Ovary (tissue), 9 donors: ENCODE results near the gene HOMER2. TPM values are rescaled to one million over a fixed set of nuclear protein-coding genes. Genes with fewer than 3 reads are reported as not detected.

Experiments
- DNase-seq, 5 donors: peaks; one replicate each; pipeline ENCODE4 v3.0.0-alpha.2; 2019 to 2020
- H3K27ac ChIP-seq, 2 donors: fragments of 200-600 bp; one replicate each; pipeline versions ENCODE4 v1.5.1 to v1.8.0; 2019 to 2022
- H3K27me3 ChIP-seq: fragments of 200-600 bp; one replicate; pipeline ENCODE4 v1.8.0; 2022
- H3K36me3 ChIP-seq: fragments of 200-600 bp; sonication (generic); one replicate; pipeline ENCODE4 v1.5.1; 2019
- H3K4me1 ChIP-seq: one replicate; pipeline ENCODE4 v1.8.1; 2013; ENCODE audit warnings: mild to moderate bottlenecking, moderate library complexity; ENCODE audit not compliant: insufficient read depth
- H3K4me3 ChIP-seq: fragments of 200-600 bp; sonication (generic); one replicate; pipeline ENCODE4 v1.5.1; 2017
- H3K9me3 ChIP-seq, 2 donors: fragments of 200-600 bp in 1 of 2; sonication (generic) in 1 of 2; one replicate each; pipeline versions ENCODE4 v1.5.1 to v1.8.1; 2013 to 2019; ENCODE audit warnings: mild to moderate bottlenecking in 1 of 2, moderate library complexity in 1 of 2
- EP300 ChIP-seq: sonication (generic); formaldehyde crosslinking; IDR thresholded peaks from one replicate; pipeline ENCODE4 v1.6.1; 2017; ENCODE audit warnings: antibody characterized with exemption
- POLR2A ChIP-seq: fragments of 450-650 bp; IDR thresholded peaks from one replicate; pipeline ENCODE4 v1.6.1; 2017; ENCODE audit warnings: antibody characterized with exemption, mild to moderate bottlenecking, moderate library complexity
- WGBS, 3 donors: extraction: QIAGEN DNeasy Blood & Tissue Kit in 1 of 3; methylation state at CpG; one replicate each; pipeline versions ENCODE4 v1.1.5 to v1.1.7; 2013 to 2017; 5-methylcytosine and 5-hydroxymethylcytosine counted together
- intact Hi-C, 4 donors: fragments of 100-400 bp; cut with DNase I; formaldehyde crosslinking; loops; one replicate each; pipeline versions ENCODE4 v1.11.0 to v1.15.1; 2022 to 2023
- polyA plus RNA-seq, 2 donors: library from polyadenylated mRNA; stranded (reverse); fragments of 200-250 nt in 1 of 2; fragments of 350-450 nt in 1 of 2; fragmentation: Illumina TruSeq in 1 of 2; extraction: RNeasy Lipid Tissue Mini Kit (QIAGEN cat#74804) in 1 of 2; gene quantifications; one replicate each; pipeline ENCODE4 v1.2.3, GENCODE V29; 2013 to 2014
- total RNA-seq, 7 donors: library from RNA; depleted of rRNA in 2 of 7; stranded (reverse); fragments of >200 nt in 2 of 7; fragmentation: NEBNext Ultra II Directional in 3 of 7; extraction: Animal tissue kit (Norgen Biotek cat#: 25700) in 3 of 7; gene quantifications; one replicate each; pipeline versions ENCODE4 v1.1.0 to v1.2.4, GENCODE V29; 2016 to 2023
- TF ChIP-seq, protein P1 (sequence below), 3 donors: fragments of 450-650 bp in 2 of 3; fragments of 200-600 bp in 1 of 3; IDR thresholded peaks; one replicate each; pipeline versions ENCODE4 v1.5.1 to v1.8.0; 2016 to 2022; ENCODE audit warnings: antibody characterized with exemption in 3 of 3, mild to moderate bottlenecking in 1 of 3
- donor health status: DM: no; HTN: no; CAD: no; lungs with moderate emphysema.
- donor health status: DM: no; HTN: no; CAD: no.
- donor health status: Bipolar disorder and iron deficiency.
- donor health status: DM: yes; HTN: yes; CAD: no.
- donor health status: DM: no; HTN: no; CAD: no.
- donor health status: DM: yes; HTN: yes; CAD: no.

HOMER2 gene
- total and polyA plus RNA-seq, 9 donors, result 3.0 to 60.8 (median 11.0) TPM

- H3K27ac ChIP-seq, result no peak overlapping the region
- intact Hi-C loops, result no loop called here
- DNase-seq, result no peak
- no peaks in the 10 kb centered on the region for H3K27me3 ChIP-seq
- no peaks in the 10 kb centered on the region for H3K9me3 ChIP-seq
- 91 to 95% (median 93%) methylated on average over 7 of the region's 7 CpGs for WGBS, 3 donors
- H3K4me1 ChIP-seq, result peaks cover 12% of the 10 kb centered on the region
- TF ChIP-seq EP300 (no peak), POLR2A (no peak)
- TF ChIP-seq, protein P1, sequence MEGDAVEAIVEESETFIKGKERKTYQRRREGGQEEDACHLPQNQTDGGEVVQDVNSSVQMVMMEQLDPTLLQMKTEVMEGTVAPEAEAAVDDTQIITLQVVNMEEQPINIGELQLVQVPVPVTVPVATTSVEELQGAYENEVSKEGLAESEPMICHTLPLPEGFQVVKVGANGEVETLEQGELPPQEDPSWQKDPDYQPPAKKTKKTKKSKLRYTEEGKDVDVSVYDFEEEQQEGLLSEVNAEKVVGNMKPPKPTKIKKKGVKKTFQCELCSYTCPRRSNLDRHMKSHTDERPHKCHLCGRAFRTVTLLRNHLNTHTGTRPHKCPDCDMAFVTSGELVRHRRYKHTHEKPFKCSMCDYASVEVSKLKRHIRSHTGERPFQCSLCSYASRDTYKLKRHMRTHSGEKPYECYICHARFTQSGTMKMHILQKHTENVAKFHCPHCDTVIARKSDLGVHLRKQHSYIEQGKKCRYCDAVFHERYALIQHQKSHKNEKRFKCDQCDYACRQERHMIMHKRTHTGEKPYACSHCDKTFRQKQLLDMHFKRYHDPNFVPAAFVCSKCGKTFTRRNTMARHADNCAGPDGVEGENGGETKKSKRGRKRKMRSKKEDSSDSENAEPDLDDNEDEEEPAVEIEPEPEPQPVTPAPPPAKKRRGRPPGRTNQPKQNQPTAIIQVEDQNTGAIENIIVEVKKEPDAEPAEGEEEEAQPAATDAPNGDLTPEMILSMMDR (IDR thresholded peaks at IDR 0.05), result no peak
- no peak overlapping the region for H3K4me3 ChIP-seq
- H3K36me3 ChIP-seq, result no peaks in the 10 kb centered on the region
Measured at GRCh38 chr15:82923744-82924143, 28.8 kb downstream of the HOMER2 start.

DNA sequence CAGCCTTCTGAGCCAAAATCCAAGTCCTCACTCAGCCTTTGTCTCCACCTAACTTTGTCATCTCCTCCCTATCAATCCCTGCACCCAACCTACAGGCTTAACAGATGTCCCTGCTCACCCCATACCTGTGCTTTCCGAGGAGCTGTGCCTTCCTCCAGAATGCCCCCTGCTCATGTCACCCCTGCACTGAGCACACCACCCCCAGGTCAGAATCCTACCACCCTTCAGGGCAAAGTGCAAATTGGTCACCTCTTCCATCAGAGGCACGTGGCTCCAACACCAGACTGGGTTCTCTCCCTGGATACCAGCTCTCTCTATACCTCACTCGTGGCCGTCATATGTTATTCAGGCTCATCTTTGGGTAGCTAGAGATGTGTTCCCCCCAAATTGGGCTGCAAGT, 29.8 kb downstream of the HOMER2 start:
- Histone ChIP-seq H3K4me1 (peaks cover 17% of the 10 kb centered on the region), H3K36me3 (no peaks in the 10 kb centered on the region), H3K4me3 (no peak overlapping the region), H3K27ac (no peak overlapping the region), H3K9me3 (no peaks in the 10 kb centered on the region), H3K27me3 (no peaks in the 10 kb centered on the region)
- TF ChIP-seq EP300 (no peak), POLR2A (no peak)
- TF ChIP-seq, protein P1 (IDR thresholded peaks at IDR 0.05), result no peak
- 88 to 95% (median 92%) methylated on average over 4 of the region's 4 CpGs for WGBS, 3 donors
- DNase-seq, result no peak
- intact Hi-C loops, result no loop called here

GRCh38 chr15:82921939-82922338, 30.6 kb downstream of the HOMER2 start:
- Histone ChIP-seq H3K4me3 (no peak overlapping the region), H3K9me3 (no peaks in the 10 kb centered on the region), H3K27me3 (no peaks in the 10 kb centered on the region), H3K36me3 (no peaks in the 10 kb centered on the region), H3K27ac (no peak overlapping the region), H3K4me1 (peaks cover 17% of the 10 kb centered on the region)
- TF ChIP-seq, protein P1 (IDR thresholded peaks at IDR 0.05), result no peak
- TF ChIP-seq EP300 (no peak), POLR2A (no peak)
- DNase-seq, result no peak
- intact Hi-C loops, result no loop called here

DNA sequence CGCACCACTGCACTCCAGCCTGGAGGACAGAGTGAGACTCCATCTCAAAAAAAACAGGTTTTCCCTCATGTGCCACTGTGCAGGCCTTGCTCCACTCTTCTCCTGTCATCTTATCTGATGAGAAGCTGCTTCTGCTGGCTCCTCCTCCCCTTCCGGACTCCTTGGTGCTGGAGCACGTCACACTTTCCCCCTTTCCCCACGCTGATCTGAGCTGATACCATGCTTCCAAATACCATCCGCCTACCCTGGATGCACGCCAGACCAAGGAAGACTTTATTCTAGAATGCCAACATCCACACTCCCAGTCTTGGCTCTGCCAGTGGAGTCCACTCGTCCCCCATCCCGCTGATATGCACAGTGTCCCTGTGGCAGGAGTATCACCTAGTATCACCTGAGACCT, 31.3 kb downstream of the HOMER2 start:
- no peak for DNase-seq
- Histone ChIP-seq H3K27me3 (no peaks in the 10 kb centered on the region), H3K4me3 (no peak overlapping the region), H3K36me3 (no peaks in the 10 kb centered on the region), H3K9me3 (no peaks in the 10 kb centered on the region), H3K4me1 (peaks cover 17% of the 10 kb centered on the region), H3K27ac (no peak overlapping the region)
- intact Hi-C loops, result no loop called here
- WGBS, 3 donors, result 77 to 89% (median 80%) methylated on average over 8 of the region's 8 CpGs
- TF ChIP-seq POLR2A (no peak), EP300 (no peak)
- TF ChIP-seq, protein P1 (IDR thresholded peaks at IDR 0.05), result no peak
